HEK293 (cell line): ENCODE measurements around the gene PLEKHG4B.

ENCODE experiments used
- CTCF ChIA-PET: fragments of 350-600 bp; formaldehyde crosslinking; extraction: SDS; loops from one replicate; lab custom pipeline; 2021; ENCODE audit warnings: antibody characterized with exemption; lab: Yijun Ruan, JAX
- POLR2A ChIA-PET: fragments of 300-600 bp; formaldehyde crosslinking; extraction: SDS; loops from one replicate; lab custom pipeline; 2020; ENCODE audit warnings: antibody characterized with exemption, inconsistent platforms; lab: Yijun Ruan, JAX
- H3K27ac ChIP-seq: fragments of 200-500 bp; sonication (Bioruptor generic); 2 replicates; pipeline ENCODE4 v1.5.1; 2014; ENCODE audit warnings: low read depth, low read length, control low read depth, inconsistent platforms; ENCODE audit errors: extremely low read depth
- H3K36me3 ChIP-seq, 2 experiments: fragments of 200-500 bp in 1 of 2; sonication (Bioruptor generic) in 1 of 2; 1 replicate in 1 of 2; 2 replicates in 1 of 2; pipeline ENCODE4 v1.5.1; 2014 to 2017; ENCODE audit warnings: inconsistent platforms in 2 of 2, low read length in 2 of 2; ENCODE audit not compliant: control insufficient read depth in 2 of 2, insufficient read depth in 1 of 2
- H3K4me1 ChIP-seq: fragments of 200-500 bp; sonication (Bioruptor generic); 2 replicates; pipeline ENCODE4 v1.5.1; 2014; ENCODE audit warnings: mild to moderate bottlenecking, low read length, inconsistent platforms; ENCODE audit not compliant: control insufficient read depth, insufficient read depth
- H3K4me3 ChIP-seq: 2 replicates; pipeline ENCODE4 v1.5.1; 2011; ENCODE audit warnings: low read depth, mild to moderate bottlenecking, control low read depth, low read length, moderate library complexity
- H3K9me3 ChIP-seq: fragments of 200-500 bp; sonication (Bioruptor generic); 2 replicates; pipeline ENCODE4 v1.5.1; 2014; ENCODE audit warnings: low read depth, low read length, inconsistent platforms; ENCODE audit not compliant: control insufficient read depth, insufficient read depth
- GFI1B ChIP-seq: fragments of 450-650 bp; formaldehyde crosslinking; IDR thresholded peaks from 2 replicates; pipeline ENCODE4 v1.5.1; 2016; ENCODE audit warnings: missing biosample characterization, missing genetic modification characterization
- IKZF3 ChIP-seq: fragments of 450-650 bp; IDR thresholded peaks from 2 replicates; pipeline ENCODE4 v1.5.0; 2018; ENCODE audit warnings: missing biosample characterization, mild to moderate bottlenecking, missing genetic modification characterization, moderate library complexity
- REPIN1 ChIP-seq: fragments of 450-650 bp; formaldehyde crosslinking; IDR thresholded peaks from 2 replicates; pipeline ENCODE4 v1.5.1; 2017; ENCODE audit warnings: missing biosample characterization, missing genetic modification characterization, low read depth
- SALL2 ChIP-seq: fragments of 450-650 bp; formaldehyde crosslinking; IDR thresholded peaks from 2 replicates; pipeline ENCODE4 v1.5.0; 2017; ENCODE audit warnings: missing biosample characterization, mild to moderate bottlenecking, missing genetic modification characterization, borderline replicate concordance
- TSHZ1 ChIP-seq: fragments of 450-650 bp; formaldehyde crosslinking; IDR thresholded peaks from 2 replicates; pipeline ENCODE4 v1.5.1; 2016; ENCODE audit warnings: missing biosample characterization, missing genetic modification characterization, borderline replicate concordance
- YY1 ChIP-seq: fragments of 450-650 bp; formaldehyde crosslinking; IDR thresholded peaks from 2 replicates; pipeline ENCODE4 v1.5.1; 2018; ENCODE audit warnings: missing biosample characterization, missing genetic modification characterization
- YY2 ChIP-seq: fragments of 450-650 bp; formaldehyde crosslinking; IDR thresholded peaks from 2 replicates; pipeline ENCODE4 v1.5.1; 2016; ENCODE audit warnings: missing biosample characterization, missing genetic modification characterization
- ZBTB20 ChIP-seq: fragments of 450-650 bp; formaldehyde crosslinking; IDR thresholded peaks from 2 replicates; pipeline ENCODE4 v1.5.1; 2016; ENCODE audit warnings: missing biosample characterization, missing genetic modification characterization
- ZBTB21 ChIP-seq: fragments of 450-650 bp; formaldehyde crosslinking; IDR thresholded peaks from 2 replicates; pipeline ENCODE4 v1.5.1; 2017; ENCODE audit warnings: missing biosample characterization, missing genetic modification characterization
- ZBTB48 ChIP-seq: fragments of 450-650 bp; formaldehyde crosslinking; IDR thresholded peaks from 2 replicates; pipeline ENCODE4 v1.5.1; 2016; ENCODE audit warnings: missing biosample characterization, missing genetic modification characterization
- ZNF121 ChIP-seq: fragments of 450-650 bp; formaldehyde crosslinking; IDR thresholded peaks from 2 replicates; pipeline ENCODE4 v1.5.1; 2016; ENCODE audit warnings: missing biosample characterization, missing genetic modification characterization
- ZNF146 ChIP-seq: fragments of 450-650 bp; formaldehyde crosslinking; IDR thresholded peaks from 2 replicates; pipeline ENCODE4 v1.5.1; 2016; ENCODE audit warnings: missing biosample characterization, missing genetic modification characterization
- ZNF169 ChIP-seq: fragments of 450-650 bp; formaldehyde crosslinking; IDR thresholded peaks from 2 replicates; pipeline ENCODE4 v1.5.1; 2016; ENCODE audit warnings: missing biosample characterization, missing genetic modification characterization
- ZNF223 ChIP-seq: fragments of 450-650 bp; formaldehyde crosslinking; IDR thresholded peaks from 2 replicates; pipeline ENCODE4 v1.5.1; 2016; ENCODE audit warnings: missing biosample characterization, missing genetic modification characterization
- ZNF37A ChIP-seq: fragments of 450-650 bp; IDR thresholded peaks from 2 replicates; pipeline ENCODE4 v1.5.1; 2018; ENCODE audit warnings: missing biosample characterization, missing genetic modification characterization
- ZNF416 ChIP-seq: fragments of 450-650 bp; formaldehyde crosslinking; IDR thresholded peaks from 2 replicates; pipeline ENCODE4 v1.5.1; 2016; ENCODE audit warnings: missing biosample characterization, missing genetic modification characterization
- ZNF423 ChIP-seq: fragments of 450-650 bp; formaldehyde crosslinking; IDR thresholded peaks from 2 replicates; pipeline ENCODE4 v1.5.1; 2016; ENCODE audit warnings: missing biosample characterization, missing genetic modification characterization
- TF ChIP-seq, protein P1 (sequence below): fragments of 450-650 bp; formaldehyde crosslinking; IDR thresholded peaks from 2 replicates; pipeline ENCODE4 v1.5.0; 2017; ENCODE audit warnings: missing biosample characterization, missing genetic modification characterization, borderline replicate concordance
- TF ChIP-seq, protein P2 (sequence below): fragments of 450-650 bp; formaldehyde crosslinking; IDR thresholded peaks from 2 replicates; pipeline ENCODE4 v1.5.1; 2016; ENCODE audit warnings: missing biosample characterization, missing genetic modification characterization, low read depth
- TF ChIP-seq, protein P3 (sequence below): fragments of 450-650 bp; formaldehyde crosslinking; IDR thresholded peaks from 2 replicates; pipeline ENCODE4 v1.5.1; 2017; ENCODE audit warnings: missing biosample characterization, missing genetic modification characterization

The PLEKHG4B gene

GRCh38 chr5:173392-174290 lies 81.7 kb downstream of the PLEKHG4B start:
- Histone ChIP-seq H3K36me3 (no peaks in the 10 kb centered on the region), H3K4me3 (no peak overlapping the region), H3K4me1 (no peaks in the 10 kb centered on the region), H3K9me3 (no peaks in the 10 kb centered on the region), H3K27ac (no peak overlapping the region)
- POLR2A ChIA-PET, result no interaction called here
- CTCF ChIA-PET, result interaction anchor here (0.8 kb wide), 1 partner anchor 13 kb away, joined by 3 read pairs; no protein-coding TSS in a partner anchor
- TF ChIP-seq ZBTB48 (tag by site-specific recombination), result no peak
- no peak for TF ChIP-seq SALL2 (tag by site-specific recombination)
- TF ChIP-seq YY2 (tag by site-specific recombination), result no peak
- no peak for TF ChIP-seq ZNF416 (tag by site-specific recombination)
- no peak for TF ChIP-seq ZNF423
- TF ChIP-seq REPIN1, result no peak
- TF ChIP-seq YY1 (tag by site-specific recombination), result no peak
- TF ChIP-seq, protein P1, sequence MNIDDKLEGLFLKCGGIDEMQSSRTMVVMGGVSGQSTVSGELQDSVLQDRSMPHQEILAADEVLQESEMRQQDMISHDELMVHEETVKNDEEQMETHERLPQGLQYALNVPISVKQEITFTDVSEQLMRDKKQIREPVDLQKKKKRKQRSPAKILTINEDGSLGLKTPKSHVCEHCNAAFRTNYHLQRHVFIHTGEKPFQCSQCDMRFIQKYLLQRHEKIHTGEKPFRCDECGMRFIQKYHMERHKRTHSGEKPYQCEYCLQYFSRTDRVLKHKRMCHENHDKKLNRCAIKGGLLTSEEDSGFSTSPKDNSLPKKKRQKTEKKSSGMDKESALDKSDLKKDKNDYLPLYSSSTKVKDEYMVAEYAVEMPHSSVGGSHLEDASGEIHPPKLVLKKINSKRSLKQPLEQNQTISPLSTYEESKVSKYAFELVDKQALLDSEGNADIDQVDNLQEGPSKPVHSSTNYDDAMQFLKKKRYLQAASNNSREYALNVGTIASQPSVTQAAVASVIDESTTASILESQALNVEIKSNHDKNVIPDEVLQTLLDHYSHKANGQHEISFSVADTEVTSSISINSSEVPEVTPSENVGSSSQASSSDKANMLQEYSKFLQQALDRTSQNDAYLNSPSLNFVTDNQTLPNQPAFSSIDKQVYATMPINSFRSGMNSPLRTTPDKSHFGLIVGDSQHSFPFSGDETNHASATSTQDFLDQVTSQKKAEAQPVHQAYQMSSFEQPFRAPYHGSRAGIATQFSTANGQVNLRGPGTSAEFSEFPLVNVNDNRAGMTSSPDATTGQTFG (tag by site-specific recombination), result no peak
- TF ChIP-seq ZNF169 (tag by site-specific recombination), result no peak
- TF ChIP-seq TSHZ1, result no peak
- no peak for TF ChIP-seq ZBTB21 (tag by site-specific recombination)
- TF ChIP-seq ZNF37A (tag by site-specific recombination), result no peak
- TF ChIP-seq, protein P2, sequence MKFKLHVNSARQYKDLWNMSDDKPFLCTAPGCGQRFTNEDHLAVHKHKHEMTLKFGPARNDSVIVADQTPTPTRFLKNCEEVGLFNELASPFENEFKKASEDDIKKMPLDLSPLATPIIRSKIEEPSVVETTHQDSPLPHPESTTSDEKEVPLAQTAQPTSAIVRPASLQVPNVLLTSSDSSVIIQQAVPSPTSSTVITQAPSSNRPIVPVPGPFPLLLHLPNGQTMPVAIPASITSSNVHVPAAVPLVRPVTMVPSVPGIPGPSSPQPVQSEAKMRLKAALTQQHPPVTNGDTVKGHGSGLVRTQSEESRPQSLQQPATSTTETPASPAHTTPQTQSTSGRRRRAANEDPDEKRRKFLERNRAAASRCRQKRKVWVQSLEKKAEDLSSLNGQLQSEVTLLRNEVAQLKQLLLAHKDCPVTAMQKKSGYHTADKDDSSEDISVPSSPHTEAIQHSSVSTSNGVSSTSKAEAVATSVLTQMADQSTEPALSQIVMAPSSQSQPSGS (tag by site-specific recombination), result no peak
- TF ChIP-seq, protein P3, sequence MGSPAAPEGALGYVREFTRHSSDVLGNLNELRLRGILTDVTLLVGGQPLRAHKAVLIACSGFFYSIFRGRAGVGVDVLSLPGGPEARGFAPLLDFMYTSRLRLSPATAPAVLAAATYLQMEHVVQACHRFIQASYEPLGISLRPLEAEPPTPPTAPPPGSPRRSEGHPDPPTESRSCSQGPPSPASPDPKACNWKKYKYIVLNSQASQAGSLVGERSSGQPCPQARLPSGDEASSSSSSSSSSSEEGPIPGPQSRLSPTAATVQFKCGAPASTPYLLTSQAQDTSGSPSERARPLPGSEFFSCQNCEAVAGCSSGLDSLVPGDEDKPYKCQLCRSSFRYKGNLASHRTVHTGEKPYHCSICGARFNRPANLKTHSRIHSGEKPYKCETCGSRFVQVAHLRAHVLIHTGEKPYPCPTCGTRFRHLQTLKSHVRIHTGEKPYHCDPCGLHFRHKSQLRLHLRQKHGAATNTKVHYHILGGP (tag by site-specific recombination), result no peak
- TF ChIP-seq IKZF3, result no peak
- TF ChIP-seq ZNF223 (tag by site-specific recombination), result no peak
- no peak for TF ChIP-seq ZNF121 (tag by site-specific recombination)
- no peak for TF ChIP-seq GFI1B (tag by site-specific recombination)
- no peak for TF ChIP-seq ZBTB20
- no peak for TF ChIP-seq ZNF146 (tag by site-specific recombination)
